Spleen (tissue), 11 donors: ENCODE results near the gene ATL3. TPM values are rescaled to one million over a fixed set of nuclear protein-coding genes. Genes with fewer than 3 reads are reported as not detected.
A peak's percentile ranks its signal among the peaks of the same experiment; 100 is the strongest.
"Not testable (repeated sequence)": the region's sequence is repeated elsewhere in the genome, so short reads cannot be mapped to it uniquely, and the experiment has no call there.

ENCODE experiments used
- DNase-seq: peaks from one replicate; pipeline ENCODE4 v3.0.0-alpha.2; 2020
- H3K27ac ChIP-seq, 8 donors: fragments of 200-600 bp; sonication (generic) in 7 of 8; 1 replicate in 4 of 8; 2 replicates in 4 of 8; pipeline versions ENCODE4 v1.5.0 to v1.8.0; 2016 to 2021; ENCODE audit warnings: inconsistent platforms in 4 of 8, mild to moderate bottlenecking in 4 of 8, moderate library complexity in 1 of 8
- H3K27me3 ChIP-seq, 7 donors: fragments of 200-600 bp; sonication (generic) in 6 of 7; replicated peaks in 1 of 7; 1 replicate in 4 of 7; 2 replicates in 3 of 7; pipeline versions ENCODE4 v1.5.0 to v1.8.0; 2016 to 2021; ENCODE audit warnings: inconsistent platforms in 3 of 7, mild to moderate bottlenecking in 1 of 7
- H3K36me3 ChIP-seq, 6 donors: fragments of 200-600 bp; sonication (generic) in 5 of 6; 1 replicate in 4 of 6; 2 replicates in 2 of 6; pipeline versions ENCODE4 v1.5.0 to v1.8.0; 2016 to 2021; ENCODE audit warnings: inconsistent platforms in 2 of 6
- H3K4me1 ChIP-seq, 6 donors: fragments of 200-600 bp; sonication (generic) in 5 of 6; 1 replicate in 3 of 6; 2 replicates in 3 of 6; pipeline versions ENCODE4 v1.5.0 to v1.8.0; 2016 to 2021; ENCODE audit warnings: inconsistent platforms in 3 of 6
- H3K4me3 ChIP-seq, 8 donors: fragments of 200-600 bp; sonication (generic) in 7 of 8; 1 replicate in 4 of 8; 2 replicates in 4 of 8; pipeline versions ENCODE4 v1.5.0 to v1.8.0; 2016 to 2021; ENCODE audit warnings: inconsistent platforms in 4 of 8, mild to moderate bottlenecking in 4 of 8, moderate library complexity in 2 of 8
- H3K9me3 ChIP-seq, 8 donors: fragments of 200-600 bp; sonication (generic) in 7 of 8; 1 replicate in 4 of 8; 2 replicates in 4 of 8; pipeline versions ENCODE4 v1.5.0 to v1.8.0; 2016 to 2021; ENCODE audit warnings: inconsistent platforms in 4 of 8
- CTCF ChIP-seq, 11 experiments: fragments of 200-600 bp in 7 of 11; fragments of 450-650 bp in 4 of 11; sonication (generic) in 4 of 11; IDR thresholded peaks in 8 of 11; conservative IDR thresholded peaks in 3 of 11; 1 replicate in 7 of 11; 2 replicates in 4 of 11; pipeline versions ENCODE4 v1.4.0 to v1.8.0; 2016 to 2021; ENCODE audit warnings: antibody characterized with exemption in 11 of 11, inconsistent platforms in 4 of 11, mild to moderate bottlenecking in 1 of 11
- POLR2A ChIP-seq, 3 donors: fragments of 450-650 bp; IDR thresholded peaks; one replicate each; pipeline ENCODE4 v1.5.1; 2017; ENCODE audit warnings: antibody characterized with exemption in 3 of 3, mild to moderate bottlenecking in 1 of 3
- POLR2AphosphoS5 ChIP-seq, 3 donors: sonication (generic); formaldehyde crosslinking; IDR thresholded peaks; one replicate each; pipeline ENCODE4 v1.5.1; 2017; ENCODE audit warnings: antibody characterized with exemption in 3 of 3
- whole genome bisulfite sequencing, 5 donors: extraction: QIAGEN DNeasy Blood & Tissue Kit in 3 of 5; methylation state at CpG; one replicate each; pipeline versions ENCODE4 v1.1.5 to v1.1.7; 2013 to 2018; 5-methylcytosine and 5-hydroxymethylcytosine counted together
- intact Hi-C: fragments of 100-400 bp; cut with DNase I; formaldehyde crosslinking; loops from one replicate; pipeline ENCODE4 v1.15.0; 2023; ENCODE audit warnings: low total_unique reads
- polyA plus RNA-seq, 3 donors: library from polyadenylated mRNA; stranded (reverse); fragments of 200-250 nt; gene quantifications; one replicate each; pipeline ENCODE4 v1.2.1, GENCODE V29; 2013
- total RNA-seq, 7 donors: library from RNA; depleted of rRNA in 3 of 7; stranded (reverse); fragments of >200 nt in 3 of 7; fragmentation: NEBNext Ultra II Directional in 4 of 7; extraction: Animal tissue kit (Norgen Biotek cat#: 25700) in 4 of 7; gene quantifications; one replicate each; pipeline versions ENCODE4 v1.1.0 to v1.2.1, GENCODE V29; 2016 to 2021
- donor health status: healthy with polysubstance abuse.
- donor health status: DM: no; HTN: no; CAD: no; lungs with moderate emphysema.
- donor health status: DM: no; HTN: no; CAD: no.
- donor health status: Bipolar disorder and iron deficiency.
- donor health status: healthy.
- donor health status: DM: no; HTN: no; CAD: no.
- donor health status: DM: yes; HTN: yes; CAD: no.

ATL3 gene
- total and polyA plus RNA-seq, 10 donors, result 5.7 to 58.5 (median 44.7) TPM

DNA sequence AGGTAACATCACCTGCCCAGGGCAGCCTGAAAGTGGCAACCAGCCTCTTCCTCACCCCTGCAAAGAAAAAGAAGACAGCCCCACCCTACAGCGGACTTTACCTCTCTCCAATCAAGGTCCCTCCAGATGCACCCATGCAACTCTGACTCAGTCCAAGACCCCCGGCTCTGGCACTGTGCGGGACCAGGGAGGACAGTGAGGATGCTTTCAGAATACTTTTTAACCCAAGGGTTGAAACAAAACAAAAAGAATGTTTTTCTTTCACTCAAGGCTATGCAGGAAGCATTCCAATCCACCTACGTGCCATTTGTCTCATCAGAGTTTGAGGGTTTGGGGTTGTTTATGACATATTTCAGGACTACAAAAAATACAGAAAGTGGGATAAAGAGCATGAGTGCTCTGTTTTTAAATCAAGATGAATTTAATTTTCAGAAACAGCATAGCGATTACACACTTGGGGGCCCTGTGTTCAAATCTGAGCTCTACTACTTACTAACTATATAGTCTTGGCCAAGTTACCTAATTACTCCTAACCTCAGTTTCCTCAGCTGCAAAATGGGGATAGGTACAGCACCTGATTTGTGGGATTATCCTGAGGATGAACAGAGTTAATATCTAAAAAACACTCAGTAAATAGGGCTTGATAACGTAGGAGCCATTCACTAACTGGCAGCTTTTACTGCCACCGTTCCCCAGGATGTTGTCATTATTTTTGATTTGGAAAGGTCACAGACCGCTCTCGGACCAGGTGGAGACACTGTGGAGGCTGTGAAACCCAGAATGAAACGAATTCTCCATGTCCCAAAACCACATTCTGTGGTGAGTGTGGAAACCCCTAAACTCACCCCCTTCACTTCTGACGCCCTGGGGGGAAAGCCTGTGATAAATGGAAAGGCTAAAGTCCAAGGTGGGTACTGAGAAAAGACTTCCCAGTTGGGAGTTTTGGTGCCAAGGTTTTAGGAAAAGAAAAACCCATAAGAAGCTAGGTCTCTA, 62.5 kb downstream of the ATL3 start:
- Histone ChIP-seq H3K4me3 (no peak overlapping the region), H3K27me3 (peaks cover 0 to 8% (median 0%) of the 10 kb centered on the region in 7 donors), H3K36me3 (peaks cover 0 to 4% (median 0%) of the 10 kb centered on the region in 6 donors), H3K27ac (peak overlapping the region in 2 of 8 donors; percentile 10 to 30), H3K4me1 (peaks cover 14 to 48% (median 38%) of the 10 kb centered on the region in 6 donors), H3K9me3 (no peaks in the 10 kb centered on the region)
- no peak for TF ChIP-seq CTCF (IDR thresholded peaks at IDR 0.05 in 8 of 11, conservative IDR thresholded peaks at IDR 0.05 in 3 of 11)
- no peak for TF ChIP-seq POLR2AphosphoS5 (IDR thresholded peaks at IDR 0.05)
- no peak for TF ChIP-seq POLR2A (IDR thresholded peaks at IDR 0.05)
- DNase-seq, result no peak
- 76 to 84% (median 79%) methylated on average over 11 of the region's 11 CpGs for WGBS, 5 donors
- intact Hi-C loops, result no loop called here

GRCh38 chr11:63603180-63603518, 68.0 kb downstream of the ATL3 start:
- H3K4me1 ChIP-seq, result peaks cover 0 to 6% (median 0%) of the 10 kb centered on the region in 6 donors
- no peaks in the 10 kb centered on the region for H3K27me3 ChIP-seq
- DNase-seq, result no peak
- peaks cover 0 to 4% (median 0%) of the 10 kb centered on the region in 6 donors for H3K36me3 ChIP-seq
- intact Hi-C loops, result no loop called here
- H3K4me3 ChIP-seq, result no peak overlapping the region
- WGBS, 5 donors, result 65 to 75% (median 69%) methylated on average over 3 of the region's 3 CpGs
- H3K27ac ChIP-seq, result no peak overlapping the region
- TF ChIP-seq POLR2AphosphoS5 (IDR thresholded peaks at IDR 0.05), result no peak
- no peak for TF ChIP-seq CTCF (IDR thresholded peaks at IDR 0.05 in 8 of 11, conservative IDR thresholded peaks at IDR 0.05 in 3 of 11)
- no peak for TF ChIP-seq POLR2A (IDR thresholded peaks at IDR 0.05)
- H3K9me3 ChIP-seq, result no peaks in the 10 kb centered on the region

DNA sequence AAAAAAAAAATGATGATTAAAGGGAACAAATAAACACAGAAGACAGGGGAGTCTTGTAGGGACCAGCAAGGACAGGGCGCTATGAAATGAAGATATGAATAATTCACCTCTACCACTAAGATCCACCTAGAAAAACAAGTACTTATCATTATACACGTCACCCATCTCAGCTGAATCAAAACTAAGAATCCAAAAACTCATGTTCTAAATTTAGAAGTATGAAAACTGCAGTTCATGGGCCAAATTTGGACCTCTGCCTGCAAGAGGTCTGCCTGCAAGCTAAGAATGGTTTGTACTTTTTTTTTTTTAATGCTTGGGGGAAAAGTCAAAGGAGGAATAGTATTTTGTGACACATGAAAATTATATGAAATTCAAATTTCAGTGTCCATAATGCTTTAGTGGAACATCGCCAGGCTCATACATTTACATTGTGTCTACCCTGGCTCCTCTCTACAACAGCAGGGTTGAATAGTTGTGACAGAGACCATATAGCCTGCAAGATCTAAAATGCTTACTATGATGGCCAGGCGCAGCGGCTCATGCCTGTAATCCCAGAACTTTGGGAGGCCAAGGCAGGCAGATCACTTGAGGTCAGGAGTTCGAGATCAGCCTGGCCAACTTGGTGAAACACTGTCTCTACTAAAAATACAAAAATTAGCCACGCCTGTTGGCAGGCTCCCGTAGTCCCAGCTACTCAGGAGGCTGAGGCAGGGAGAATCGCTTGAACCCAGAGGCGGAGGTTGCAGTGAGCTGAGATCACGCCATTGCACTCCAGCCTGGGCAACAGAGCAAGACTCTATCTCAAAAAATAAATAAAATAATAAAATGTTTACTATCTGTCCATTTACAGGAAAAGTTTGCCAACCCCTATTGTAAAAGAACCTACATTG, 68.6 kb downstream of the ATL3 start:
- H3K9me3 ChIP-seq, DNase-seq, H3K4me1 ChIP-seq, H3K27me3 ChIP-seq, H3K36me3 ChIP-seq, H3K4me3 ChIP-seq, H3K27ac ChIP-seq, intact Hi-C loops: not testable (repeated sequence)
- 90 to 91% (median 90%) methylated on average over 11 of the region's 11 CpGs for WGBS, 5 donors

- Histone ChIP-seq H3K36me3 (peaks cover 0 to 27% (median 4%) of the 10 kb centered on the region in 6 donors), H3K27ac (no peak overlapping the region), H3K9me3 (no peaks in the 10 kb centered on the region), H3K4me3 (no peak overlapping the region), H3K27me3 (no peaks in the 10 kb centered on the region), H3K4me1 (peaks cover 0 to 6% (median 0%) of the 10 kb centered on the region in 6 donors)
- WGBS, 5 donors, result 77 to 92% (median 85%) methylated on average over 7 of the region's 7 CpGs
- intact Hi-C loops, result no loop called here
- DNase-seq, result no peak
- TF ChIP-seq POLR2AphosphoS5 (IDR thresholded peaks at IDR 0.05), result no peak
- TF ChIP-seq POLR2A (IDR thresholded peaks at IDR 0.05), result no peak
- no peak for TF ChIP-seq CTCF (IDR thresholded peaks at IDR 0.05 in 8 of 11, conservative IDR thresholded peaks at IDR 0.05 in 3 of 11)
Measured at GRCh38 chr11:63599211-63600122, 71.7 kb downstream of the ATL3 start.
